ENCODE measurements around the gene JAKMIP2.
"Not testable (repeated sequence)": the region's sequence is repeated elsewhere in the genome, so short reads cannot be mapped to it uniquely, and the experiment has no call there.

The JAKMIP2 gene

GRCh38 chr5:147743678-147744374 is 38.7 kb downstream of the JAKMIP2 start:
- no peak for DNase-seq

- DNase-seq: no peak
Observed at GRCh38 chr5:147743012-147743411, 39.5 kb downstream of the JAKMIP2 start.

- DNase-seq: no peak
Observed at GRCh38 chr5:147742151-147742550, 40.4 kb downstream of the JAKMIP2 start.

GRCh38 chr5:147740864-147741263 is 41.7 kb downstream of the JAKMIP2 start:
- DNase-seq: no peak

GRCh38 chr5:147737921-147738320 is 44.6 kb downstream of the JAKMIP2 start:
- no peak for DNase-seq

- no peak for DNase-seq
Observed at GRCh38 chr5:147735621-147736125, 46.9 kb downstream of the JAKMIP2 start.

GRCh38 chr5:147734894-147735293 is 47.6 kb downstream of the JAKMIP2 start:
- no peak for DNase-seq

- DNase-seq: no peak
Observed at GRCh38 chr5:147733075-147733474, 49.5 kb downstream of the JAKMIP2 start.

GRCh38 chr5:147732291-147732883 is 50.1 kb downstream of the JAKMIP2 start:
- DNase-seq: no peak

- no peak for DNase-seq
Observed at GRCh38 chr5:147731431-147732290, 50.9 kb downstream of the JAKMIP2 start.

GRCh38 chr5:147727200-147727599 is 55.3 kb downstream of the JAKMIP2 start:
- DNase-seq: no peak

GRCh38 chr5:147721191-147721960 is 61.2 kb downstream of the JAKMIP2 start:
- DNase-seq: not testable (repeated sequence)

GRCh38 chr5:147713550-147714295 is 68.8 kb downstream of the JAKMIP2 start:
- DNase-seq: no peak

GRCh38 chr5:147712598-147712997 is 69.9 kb downstream of the JAKMIP2 start:
- no peak for DNase-seq

- no peak for DNase-seq
Observed at GRCh38 chr5:147712019-147712418, 70.5 kb downstream of the JAKMIP2 start.

GRCh38 chr5:147711019-147711418 is 71.5 kb downstream of the JAKMIP2 start:
- DNase-seq: no peak

- no peak for DNase-seq
Observed at GRCh38 chr5:147708708-147709107, 73.8 kb downstream of the JAKMIP2 start.

- DNase-seq: no peak
Observed at GRCh38 chr5:147704544-147704943, 78.0 kb downstream of the JAKMIP2 start.

- DNase-seq: no peak
Observed at GRCh38 chr5:147701468-147701867, 81.1 kb downstream of the JAKMIP2 start.

GRCh38 chr5:147699496-147700088 is 82.9 kb downstream of the JAKMIP2 start:
- no peak for DNase-seq

GRCh38 chr5:147697380-147697779 is 85.1 kb downstream of the JAKMIP2 start:
- no peak for DNase-seq

- DNase-seq: no peak
Observed at GRCh38 chr5:147694772-147695171, 87.8 kb downstream of the JAKMIP2 start.
